HG03103 (cell line): ENCODE results near the gene BMP7.
"Not testable (repeated sequence)": the region's sequence is repeated elsewhere in the genome, so short reads cannot be mapped to it uniquely, and the experiment has no call there.

Experiments
- ATAC-seq: cut with Tn5 transposase; IDR thresholded peaks from one replicate; pipeline ENCODE4 v1.9.1; 2021; ENCODE audit warnings: low read depth; ENCODE audit not compliant: unreplicated experiment

The BMP7 gene

GRCh38 chr20:57158474-57158873 is 108.0 kb downstream of the BMP7 start:
- ATAC-seq = no peak

DNA sequence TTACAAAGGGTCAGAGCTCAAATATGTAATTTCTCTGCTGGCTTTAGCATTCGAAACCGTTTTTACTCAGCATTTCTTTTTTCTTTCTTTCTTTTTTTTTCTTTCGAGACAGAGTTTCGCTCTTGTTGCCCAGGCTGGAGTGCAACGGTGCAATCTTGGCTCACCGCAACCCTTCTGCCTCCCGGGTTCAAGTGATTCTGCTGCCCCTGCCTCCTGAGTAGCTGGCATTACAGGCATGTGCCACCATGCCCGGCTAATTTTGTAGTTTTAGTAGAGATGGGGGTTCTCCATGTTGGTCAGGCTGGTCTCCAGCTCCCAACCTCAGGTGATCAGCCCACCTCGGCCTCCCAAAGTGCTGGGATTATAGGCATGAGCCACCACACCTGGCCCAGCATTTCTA is 108.7 kb downstream of the BMP7 start:
- not testable (repeated sequence) for ATAC-seq

- no peak for ATAC-seq
Measured at GRCh38 chr20:57157106-57157691, 109.2 kb downstream of the BMP7 start.

DNA sequence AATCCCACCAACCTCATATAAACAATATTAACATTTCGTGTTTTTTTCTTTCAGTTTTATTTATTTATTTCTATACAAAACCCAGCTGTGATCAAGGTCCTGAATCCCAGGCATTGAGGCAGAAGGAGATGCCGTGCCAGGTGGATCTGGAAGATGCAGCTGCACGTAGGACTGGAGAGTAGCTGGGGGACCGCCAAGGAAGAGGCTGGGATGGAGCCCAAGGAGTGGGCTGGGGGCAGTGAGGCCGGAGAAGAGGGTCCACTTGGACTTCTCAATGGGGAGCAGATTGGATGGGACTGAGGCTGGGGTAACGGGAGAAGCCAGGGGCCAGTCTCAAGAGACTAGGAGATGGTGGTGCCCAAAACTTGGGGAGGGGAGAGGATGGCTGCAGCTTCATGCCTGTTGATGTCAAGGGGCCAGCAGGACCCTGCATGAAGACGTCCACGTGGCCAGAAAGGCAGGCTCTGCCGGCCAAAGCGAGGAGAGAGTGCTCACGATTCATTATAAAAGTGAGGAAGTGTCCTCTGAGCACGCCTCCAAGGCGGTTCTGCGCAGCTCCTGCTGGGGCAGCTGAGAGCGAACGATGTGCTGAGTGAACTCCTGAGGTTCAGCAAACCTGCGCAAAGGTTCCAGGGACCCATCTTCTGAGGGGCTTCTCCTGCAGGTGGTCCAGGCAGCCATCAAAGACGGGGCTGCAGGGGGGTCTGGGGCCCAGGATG is 110.3 kb downstream of the BMP7 start:
- no peak for ATAC-seq

GRCh38 chr20:57155415-57155814 is 111.0 kb downstream of the BMP7 start:
- ATAC-seq = no peak

DNA sequence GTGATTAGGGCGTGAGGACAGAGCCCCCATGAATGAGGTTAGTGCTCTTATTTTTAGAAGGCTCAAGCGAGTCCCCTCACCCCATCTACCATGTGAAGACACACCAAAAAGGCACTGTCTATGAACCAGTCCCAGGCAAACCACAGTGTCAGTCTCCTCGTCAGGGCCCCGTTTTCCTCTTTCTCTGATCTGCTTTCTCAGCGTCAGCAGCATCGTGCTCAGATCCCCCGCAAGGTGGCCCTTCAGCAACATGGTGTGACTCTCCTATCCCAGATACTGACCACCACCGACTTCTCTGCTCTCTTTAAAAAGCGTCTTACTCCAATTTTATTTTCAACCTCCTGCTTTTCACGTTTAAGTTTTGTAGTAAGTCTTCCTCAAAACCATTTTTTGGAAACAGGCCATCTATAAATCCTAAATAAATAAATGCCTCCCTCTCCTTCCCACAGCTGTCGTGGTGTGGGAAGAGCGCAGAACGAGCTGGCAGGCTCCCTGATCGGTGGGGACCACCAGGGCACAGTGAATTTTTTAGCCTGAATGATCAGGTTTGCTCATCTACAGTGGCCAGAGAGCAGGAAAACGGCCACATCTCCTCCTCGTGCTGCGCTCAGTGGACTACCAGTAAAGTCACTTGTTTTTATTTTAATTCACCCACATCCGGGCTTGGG is 113.1 kb downstream of the BMP7 start:
- no peak for ATAC-seq

DNA sequence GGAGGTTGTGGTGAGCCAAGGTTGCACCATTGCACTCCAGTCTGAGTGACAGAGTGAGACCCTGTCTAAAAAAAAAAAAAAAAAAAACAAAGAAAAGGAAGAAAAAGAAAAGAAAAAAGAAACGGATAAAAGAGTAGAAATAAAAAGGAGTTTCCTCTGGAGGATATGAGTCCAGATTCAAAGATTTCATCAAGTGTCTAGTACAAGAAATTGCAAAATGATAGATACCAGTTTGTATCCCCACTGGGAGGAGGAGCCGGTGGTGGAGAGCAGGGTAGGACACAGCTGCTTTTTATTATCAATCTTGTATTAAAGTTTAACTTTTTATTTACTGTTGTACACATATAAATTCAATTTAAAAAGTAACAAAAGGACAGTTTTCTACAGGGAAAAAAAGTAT is 113.9 kb downstream of the BMP7 start:
- ATAC-seq = no peak

GRCh38 chr20:57150559-57150958 is 115.9 kb downstream of the BMP7 start:
- no peak for ATAC-seq

- no peak for ATAC-seq
Measured at GRCh38 chr20:57148263-57148662, 118.2 kb downstream of the BMP7 start.

- no peak for ATAC-seq
Measured at GRCh38 chr20:57147185-57147584, 119.3 kb downstream of the BMP7 start.

- no peak for ATAC-seq
Measured at GRCh38 chr20:57146155-57146554, 120.3 kb downstream of the BMP7 start.

- ATAC-seq = no peak
Measured at GRCh38 chr20:57145089-57145631, 121.3 kb downstream of the BMP7 start.

- no peak for ATAC-seq
Measured at GRCh38 chr20:57143173-57143572, 123.3 kb downstream of the BMP7 start.

GRCh38 chr20:57142667-57143066 is 123.8 kb downstream of the BMP7 start:
- ATAC-seq = no peak

DNA sequence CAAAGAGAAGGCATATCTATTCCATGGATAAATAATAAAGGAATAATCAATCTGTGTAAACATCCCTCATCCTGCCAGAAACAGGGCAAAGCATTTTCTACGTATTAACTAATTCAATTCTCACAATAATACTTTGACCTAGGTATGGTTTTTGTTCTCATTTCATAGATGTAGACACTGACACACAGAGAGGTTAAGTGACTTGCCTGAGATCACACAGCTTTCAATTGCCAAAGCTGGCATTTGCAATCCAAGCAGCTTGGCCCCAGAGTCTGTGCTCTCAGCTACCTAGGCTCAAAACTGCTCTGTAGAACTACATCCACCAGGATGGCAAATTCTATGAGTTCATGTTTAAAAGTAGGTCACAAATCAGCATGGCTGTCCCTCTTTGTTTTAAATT is 124.9 kb downstream of the BMP7 start:
- ATAC-seq = no peak

- ATAC-seq = no peak
Measured at GRCh38 chr20:57140416-57140965, 126.0 kb downstream of the BMP7 start.

GRCh38 chr20:57139342-57140093 is 126.9 kb downstream of the BMP7 start:
- ATAC-seq = no peak

DNA sequence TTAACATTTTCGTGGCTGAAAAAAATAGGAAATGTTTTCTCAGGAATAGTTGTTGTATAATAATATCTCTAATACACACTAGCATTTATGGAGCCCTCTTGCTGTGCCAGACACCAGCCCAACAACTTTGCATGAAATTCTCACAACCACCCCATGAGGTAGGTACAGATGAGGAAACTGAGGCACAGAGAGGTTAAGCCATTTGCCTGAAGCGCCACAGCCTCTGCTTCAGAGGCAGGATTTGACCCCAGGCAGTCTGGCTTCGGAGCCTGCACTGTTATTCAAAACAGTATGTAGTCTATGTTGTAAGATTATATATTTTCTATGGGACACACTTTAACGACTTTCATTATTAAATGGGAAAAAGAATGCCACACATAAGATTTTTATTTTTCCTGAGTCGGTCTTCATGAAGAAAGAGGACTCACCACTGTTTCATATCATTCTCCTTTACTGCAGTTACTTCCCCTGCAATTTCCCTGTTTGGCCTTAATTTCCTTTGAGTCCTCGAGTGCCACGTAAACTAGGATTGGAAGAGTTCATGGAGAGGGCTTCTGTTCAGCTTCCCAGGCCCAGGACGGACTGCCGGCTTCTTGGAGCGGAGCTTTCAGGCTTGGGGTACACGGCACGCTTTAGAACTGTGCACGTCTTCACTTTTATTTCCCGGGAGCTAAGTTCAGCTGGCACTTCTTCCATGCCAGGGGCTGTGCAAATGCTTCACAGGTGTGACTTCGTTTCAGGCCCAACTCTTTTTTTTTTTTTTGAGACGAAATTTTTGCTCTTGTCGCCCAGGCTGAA is 128.0 kb downstream of the BMP7 start:
- ATAC-seq = no peak

- ATAC-seq = no peak
Measured at GRCh38 chr20:57137676-57138075, 128.8 kb downstream of the BMP7 start.

DNA sequence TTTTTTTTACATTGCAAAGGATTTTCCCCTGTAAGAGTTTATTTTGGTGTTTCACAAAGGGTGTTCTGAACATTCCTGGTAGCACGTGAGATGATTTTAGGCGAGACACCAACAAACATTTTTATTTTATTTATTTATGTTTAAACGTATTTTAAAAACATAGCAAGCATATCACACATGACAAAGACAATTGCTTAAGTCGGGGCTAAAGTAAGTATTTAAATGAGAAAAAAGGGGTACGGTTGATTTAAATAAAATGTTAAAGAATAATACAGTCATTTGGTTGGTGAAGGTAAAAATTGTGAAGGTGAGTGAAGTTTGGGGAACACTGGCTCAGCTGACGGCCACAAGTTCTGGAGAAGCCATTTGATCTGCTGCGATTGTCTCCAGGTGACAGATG is 129.7 kb downstream of the BMP7 start:
- no peak for ATAC-seq
